HG03575 (cell line): Measurements from ENCODE around the gene ARMH3.
"Not testable (repeated sequence)": the region's sequence is repeated elsewhere in the genome, so short reads cannot be mapped to it uniquely, and the experiment has no call there.

Experiments
- ATAC-seq: cut with Tn5 transposase; IDR thresholded peaks from one replicate; pipeline ENCODE4 v1.9.1; 2021; ENCODE audit not compliant: unreplicated experiment, insufficient number of reproducible peaks, low FRiP score; ENCODE audit errors: extremely low read depth

ARMH3 gene

GRCh38 chr10:102059987-102060386 lies 4.0 kb upstream of the ARMH3 start:
- ATAC-seq = no peak

DNA sequence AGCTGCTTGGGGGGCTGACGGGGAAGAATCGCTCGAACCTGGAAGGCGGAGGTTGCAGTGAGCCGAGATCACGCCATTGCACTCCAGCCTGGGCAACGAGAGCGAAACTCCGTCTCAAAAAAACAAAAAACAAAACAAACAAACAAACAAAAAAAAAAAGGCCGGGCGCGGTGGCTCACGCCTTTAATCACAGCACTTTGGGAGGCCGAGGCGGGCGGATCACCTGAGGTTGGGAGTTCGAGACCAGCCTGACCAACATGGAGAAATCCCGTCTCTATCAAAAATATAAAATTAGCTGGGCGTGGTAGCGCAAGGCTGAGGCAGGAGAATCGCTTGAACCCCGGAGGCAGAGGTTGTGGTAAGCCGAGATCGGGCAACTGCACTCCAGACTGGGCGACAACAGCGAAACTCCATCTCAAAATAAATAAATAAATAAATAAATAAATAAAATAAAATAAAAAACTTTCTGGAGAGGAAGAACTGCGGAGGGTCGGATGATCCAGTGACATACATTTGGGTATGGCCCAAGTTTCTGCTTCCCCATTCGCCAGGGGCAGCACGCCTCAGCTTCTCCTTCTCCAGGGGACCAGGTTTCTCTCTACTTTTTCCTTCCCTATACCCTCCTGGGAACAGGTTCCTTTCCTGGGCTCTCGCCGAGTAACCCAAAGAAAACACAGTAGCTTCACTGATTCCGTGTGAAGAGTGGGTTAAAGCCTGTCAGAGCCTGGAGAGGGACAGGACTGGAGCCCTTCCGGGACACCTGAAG lies 909 bp downstream of the ARMH3 start:
- ATAC-seq = not testable (repeated sequence)

DNA sequence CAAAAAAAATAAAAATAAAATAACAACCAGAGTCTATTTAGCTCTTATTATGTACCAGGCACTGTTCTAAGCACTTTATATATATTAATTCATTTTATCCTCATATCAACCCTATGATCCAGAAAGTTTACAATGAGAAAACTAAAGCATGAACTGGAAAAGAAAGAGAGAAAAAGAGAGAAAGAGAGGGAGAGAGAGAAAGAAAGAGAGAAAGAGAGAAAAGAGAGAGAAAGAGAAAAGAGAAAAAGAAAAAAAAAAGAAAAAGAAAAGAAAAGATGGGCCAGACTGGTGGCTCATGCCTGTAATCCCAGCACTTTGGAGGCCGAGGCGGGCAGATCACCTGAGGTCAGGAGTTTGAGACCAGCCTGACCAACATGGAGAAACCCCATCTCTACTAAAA lies 9.9 kb downstream of the ARMH3 start:
- no peak for ATAC-seq

- no peak for ATAC-seq
These were observed 10.7 kb downstream of the ARMH3 start for GRCh38 chr10:102045292-102045691.

DNA sequence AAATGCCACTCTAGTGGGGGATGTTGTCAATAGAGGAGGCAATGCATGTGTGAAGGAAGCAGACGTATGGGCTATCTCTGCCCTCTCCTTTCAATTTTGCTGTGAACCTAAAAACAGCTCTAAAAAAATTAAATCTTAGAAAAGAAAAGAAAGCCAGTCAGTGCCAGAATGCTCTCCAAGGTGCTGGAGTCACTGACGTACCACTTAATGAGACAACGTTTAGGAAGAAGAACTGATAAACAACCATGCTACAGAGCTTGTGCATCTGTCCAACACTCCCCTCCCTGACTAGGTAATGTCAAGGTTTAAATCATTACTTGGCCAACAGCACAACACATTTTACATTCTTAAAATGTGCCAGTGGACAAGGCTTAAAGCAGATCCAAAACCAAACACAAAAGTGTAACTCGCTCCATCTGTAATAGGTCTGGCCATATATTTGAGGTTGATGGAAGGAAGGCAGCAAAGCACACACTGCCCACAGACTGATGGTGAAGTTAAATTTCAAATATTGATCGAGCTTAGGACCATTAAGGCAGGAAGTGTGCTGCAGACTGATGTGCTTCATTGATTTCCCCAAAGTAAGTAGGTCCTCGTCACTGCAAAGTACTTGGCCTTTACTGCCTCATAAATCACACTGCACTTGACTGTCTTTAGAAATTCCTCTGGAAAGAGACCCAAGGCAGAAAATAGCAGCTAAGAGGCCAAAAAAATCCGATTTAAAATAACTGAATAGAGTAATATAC lies 15.5 kb downstream of the ARMH3 start:
- ATAC-seq = no peak

DNA sequence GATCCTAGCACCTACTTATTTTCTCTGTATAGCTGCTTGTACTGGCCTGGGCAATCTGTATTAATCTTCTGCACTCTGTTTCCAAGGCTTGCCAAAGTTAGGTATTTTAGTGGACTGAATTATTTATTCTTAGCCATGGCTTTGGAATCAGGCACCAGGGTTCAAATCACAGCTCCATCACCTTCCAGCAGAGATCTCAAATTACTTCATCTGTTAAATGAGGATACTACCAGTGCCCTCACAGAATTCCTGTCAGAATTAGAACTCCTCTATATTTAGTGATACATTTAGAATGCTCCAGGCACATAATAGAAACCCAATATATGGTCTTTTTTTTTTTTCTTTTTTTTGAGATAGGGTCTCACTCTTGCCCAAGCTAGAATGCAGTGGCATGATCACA lies 17.6 kb downstream of the ARMH3 start:
- ATAC-seq = no peak

DNA sequence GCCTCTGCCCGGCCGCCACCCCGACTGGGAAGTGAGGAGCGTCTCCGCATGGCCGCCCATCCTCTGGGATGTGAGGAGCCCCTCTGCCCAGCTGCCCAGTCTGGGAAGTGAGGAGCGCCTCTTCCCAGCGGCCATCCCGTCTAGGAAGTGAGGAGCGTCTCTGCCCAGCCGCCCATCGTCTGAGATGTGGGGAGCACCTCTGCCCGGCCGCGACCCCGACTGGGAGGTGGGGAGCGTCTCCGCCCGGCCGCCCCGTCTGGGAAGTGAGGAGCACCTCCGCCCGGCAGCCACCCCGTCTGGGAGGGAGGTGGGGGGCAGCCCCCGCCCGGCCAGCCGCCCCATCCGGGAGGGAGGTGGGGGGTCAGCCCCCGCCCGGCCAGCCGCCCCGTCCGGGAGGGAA lies 20.2 kb downstream of the ARMH3 start:
- not testable (repeated sequence) for ATAC-seq

DNA sequence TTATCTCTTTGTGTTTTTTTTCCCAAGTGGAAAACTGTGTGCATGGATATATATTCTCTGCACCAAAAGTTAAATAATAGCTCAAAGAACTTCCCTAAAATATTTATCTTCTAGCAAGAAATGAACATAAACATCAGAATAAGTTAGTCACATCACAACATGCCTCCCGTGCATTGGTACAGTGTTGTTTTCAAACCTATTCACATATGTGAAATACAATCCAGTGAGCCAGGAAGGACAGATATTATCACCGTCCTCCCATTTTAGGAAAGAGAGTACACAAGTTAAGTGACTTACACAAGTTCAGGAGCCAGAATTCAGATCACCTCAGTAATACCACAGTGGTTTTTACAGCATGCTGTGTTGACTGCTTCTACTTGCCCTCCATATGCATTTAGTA lies 22.2 kb downstream of the ARMH3 start:
- ATAC-seq = no peak

- ATAC-seq = no peak
These were observed 28.7 kb downstream of the ARMH3 start for GRCh38 chr10:102027261-102027660.

- no peak for ATAC-seq
These were observed 31.2 kb downstream of the ARMH3 start for GRCh38 chr10:102024799-102025198.

- ATAC-seq = no peak
These were observed 35.0 kb downstream of the ARMH3 start for GRCh38 chr10:102020938-102021337.

DNA sequence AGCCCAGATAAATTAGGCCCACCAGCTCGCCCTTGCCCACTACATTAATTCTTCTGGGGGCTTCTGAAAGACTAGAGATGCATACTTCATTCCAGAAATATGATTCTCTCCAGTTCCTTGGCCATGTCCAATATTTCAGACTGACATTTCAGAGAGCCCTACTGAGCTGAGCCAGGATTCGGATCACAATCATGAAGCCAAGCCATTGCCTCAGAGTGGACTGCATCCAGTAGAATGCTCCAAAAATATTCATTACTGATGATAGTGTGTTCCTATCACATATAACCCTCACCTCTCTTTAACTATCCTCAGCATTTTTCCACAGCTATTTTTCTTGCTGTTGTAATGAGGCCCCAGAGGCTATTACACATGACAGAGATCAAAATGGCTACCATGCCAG lies 38.7 kb downstream of the ARMH3 start:
- ATAC-seq = no peak

DNA sequence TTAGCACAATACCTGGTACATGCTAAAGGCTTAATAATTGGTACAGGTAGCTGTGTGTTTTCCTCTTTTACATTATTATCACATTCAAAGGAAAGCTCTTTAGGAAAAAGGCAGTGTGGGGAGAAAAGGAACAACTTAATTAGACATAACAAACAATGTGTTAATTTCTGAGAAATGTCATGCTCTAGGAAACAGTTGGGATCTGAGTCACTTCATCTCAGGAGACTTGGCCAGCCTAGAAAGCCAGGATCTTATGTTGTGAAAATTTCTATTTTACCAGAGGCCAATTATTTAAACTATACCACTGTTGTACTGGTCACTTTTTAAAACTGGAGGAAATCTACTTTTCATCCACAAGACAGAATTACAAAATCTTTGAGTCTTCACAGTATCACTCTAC lies 39.6 kb downstream of the ARMH3 start:
- no peak for ATAC-seq

GRCh38 chr10:102010961-102011360 lies 45.0 kb downstream of the ARMH3 start:
- ATAC-seq = no peak

GRCh38 chr10:102009801-102010425 lies 46.1 kb downstream of the ARMH3 start:
- no peak for ATAC-seq

GRCh38 chr10:102007796-102008195 lies 48.2 kb downstream of the ARMH3 start:
- no peak for ATAC-seq

- ATAC-seq = not testable (repeated sequence)
These were observed 48.9 kb downstream of the ARMH3 start for GRCh38 chr10:102007031-102007430.

DNA sequence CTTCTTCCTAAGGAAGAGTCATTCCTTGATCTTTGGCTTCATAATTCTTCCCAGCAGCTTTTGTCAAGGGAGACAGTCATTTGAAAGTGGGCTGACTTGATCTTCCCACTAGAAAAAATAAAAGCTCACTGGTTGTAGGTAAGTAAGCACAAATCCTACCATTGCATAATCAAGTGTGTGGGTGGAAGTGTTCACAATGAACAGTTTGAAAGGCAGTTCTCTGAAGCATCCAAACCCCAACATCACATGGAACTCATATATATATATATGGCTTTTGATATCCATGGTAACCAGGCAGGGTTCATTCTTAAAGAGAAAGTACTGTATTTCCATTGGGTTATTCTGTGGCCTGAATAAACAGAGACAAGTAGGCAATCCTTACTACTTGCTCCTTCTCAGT lies 51.6 kb downstream of the ARMH3 start:
- no peak for ATAC-seq

GRCh38 chr10:102003541-102003940 lies 52.4 kb downstream of the ARMH3 start:
- ATAC-seq = no peak

DNA sequence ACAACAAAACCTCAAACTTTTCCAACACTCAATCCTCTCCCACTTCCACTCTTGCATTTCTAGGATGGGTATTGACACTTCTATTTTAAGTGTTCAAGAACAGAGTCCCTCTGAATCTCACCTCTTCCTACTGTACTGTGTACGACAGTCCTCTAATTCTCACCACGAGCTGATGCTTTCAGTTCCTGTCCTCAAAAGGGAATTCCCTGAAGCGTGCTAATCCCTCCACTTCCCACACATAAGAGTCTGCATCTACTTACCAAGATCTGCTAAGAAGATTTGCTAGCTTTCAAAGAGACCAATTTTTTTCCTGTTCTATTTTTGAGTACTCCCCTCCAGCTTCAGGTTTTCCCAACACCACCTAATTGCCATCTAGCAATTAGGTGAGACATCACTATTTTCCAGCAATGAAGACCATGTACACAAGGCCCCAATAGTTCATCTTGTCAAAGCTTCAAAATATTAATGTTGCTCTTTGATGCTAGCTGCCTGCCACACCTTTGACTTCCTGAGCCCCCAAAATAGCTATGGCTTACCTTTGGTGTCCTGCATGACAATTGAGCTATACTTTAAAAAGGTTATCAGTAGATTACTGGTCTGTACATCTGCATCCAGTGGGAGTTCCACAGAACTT lies 54.4 kb downstream of the ARMH3 start:
- ATAC-seq = no peak
